GM10266 (cell line): ENCODE measurements around the gene KITLG.

ENCODE experiments used
- DNase-seq: peaks from one replicate; pipeline ENCODE4 v3.0.0; 2012; ENCODE audit errors: extremely low spot score
- TF ChIP-seq, protein P1 (sequence below): IDR thresholded peaks from 2 replicates; pipeline ENCODE4 v1.5.1; 2012; ENCODE audit warnings: mild to moderate bottlenecking, low read depth; ENCODE audit not compliant: control insufficient read depth, insufficient read depth; ENCODE audit errors: missing control alignments

Gene KITLG

DNA sequence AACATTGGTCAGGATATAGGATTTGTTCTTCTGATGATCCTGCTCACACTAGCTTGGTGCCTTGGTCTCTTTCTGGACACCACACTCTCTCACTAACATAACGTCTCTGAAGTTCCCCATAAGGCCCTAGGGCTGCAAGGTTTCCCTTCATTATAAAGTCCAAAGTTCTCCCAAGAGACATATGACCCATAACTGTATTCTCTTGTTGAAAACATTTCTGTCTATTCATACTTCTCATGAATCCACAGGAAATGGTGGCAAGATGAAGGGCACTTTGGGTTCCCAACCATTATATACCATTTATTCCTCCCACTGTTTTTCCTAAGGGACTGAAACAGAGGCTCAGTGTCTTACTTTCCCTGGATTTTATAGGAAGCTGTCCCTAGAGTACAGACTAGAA, 37.1 kb upstream of the KITLG start:
- TF ChIP-seq, protein P1, sequence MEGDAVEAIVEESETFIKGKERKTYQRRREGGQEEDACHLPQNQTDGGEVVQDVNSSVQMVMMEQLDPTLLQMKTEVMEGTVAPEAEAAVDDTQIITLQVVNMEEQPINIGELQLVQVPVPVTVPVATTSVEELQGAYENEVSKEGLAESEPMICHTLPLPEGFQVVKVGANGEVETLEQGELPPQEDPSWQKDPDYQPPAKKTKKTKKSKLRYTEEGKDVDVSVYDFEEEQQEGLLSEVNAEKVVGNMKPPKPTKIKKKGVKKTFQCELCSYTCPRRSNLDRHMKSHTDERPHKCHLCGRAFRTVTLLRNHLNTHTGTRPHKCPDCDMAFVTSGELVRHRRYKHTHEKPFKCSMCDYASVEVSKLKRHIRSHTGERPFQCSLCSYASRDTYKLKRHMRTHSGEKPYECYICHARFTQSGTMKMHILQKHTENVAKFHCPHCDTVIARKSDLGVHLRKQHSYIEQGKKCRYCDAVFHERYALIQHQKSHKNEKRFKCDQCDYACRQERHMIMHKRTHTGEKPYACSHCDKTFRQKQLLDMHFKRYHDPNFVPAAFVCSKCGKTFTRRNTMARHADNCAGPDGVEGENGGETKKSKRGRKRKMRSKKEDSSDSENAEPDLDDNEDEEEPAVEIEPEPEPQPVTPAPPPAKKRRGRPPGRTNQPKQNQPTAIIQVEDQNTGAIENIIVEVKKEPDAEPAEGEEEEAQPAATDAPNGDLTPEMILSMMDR, result no peak
- DNase-seq, result no peak

DNA sequence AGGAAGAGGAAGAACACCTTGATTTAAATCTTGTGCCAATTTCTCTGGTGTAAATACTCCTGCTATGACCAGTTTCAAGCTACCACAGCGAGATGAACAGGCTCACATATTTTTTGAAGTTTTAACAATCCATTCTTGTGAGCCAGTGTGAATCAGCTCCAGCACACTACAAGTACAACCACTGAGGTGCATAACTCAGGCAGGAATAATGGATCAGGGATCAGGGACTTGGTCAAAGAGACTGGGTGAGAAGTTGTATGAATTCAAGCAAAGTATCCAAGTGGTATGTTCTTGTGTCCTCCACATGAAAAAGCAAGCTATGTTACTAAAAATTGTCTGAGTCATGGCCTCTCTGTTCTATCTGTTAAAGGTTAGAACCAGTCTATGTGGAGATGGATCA, 35.2 kb upstream of the KITLG start:
- TF ChIP-seq, protein P1, result no peak
- DNase-seq, result no peak

DNA sequence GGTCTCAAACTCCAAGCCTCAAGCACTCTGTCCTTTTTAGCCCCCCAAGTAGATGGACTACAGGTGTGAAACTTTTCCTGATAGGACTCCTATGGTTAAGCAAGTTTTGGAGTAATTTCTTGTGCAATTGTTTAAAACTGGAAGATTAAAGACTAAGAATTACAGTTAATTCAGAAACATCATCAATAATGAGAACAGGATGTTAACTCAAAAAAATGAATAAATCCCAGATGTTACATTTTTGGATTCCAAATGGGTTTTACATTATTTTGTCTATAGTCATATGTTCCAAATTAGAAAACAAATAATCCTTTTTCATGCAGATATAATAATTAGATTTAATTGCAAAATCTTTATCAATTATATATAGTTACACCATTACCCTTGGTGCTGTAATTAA, 24.4 kb upstream of the KITLG start:
- TF ChIP-seq, protein P1, result no peak
- no peak for DNase-seq

DNA sequence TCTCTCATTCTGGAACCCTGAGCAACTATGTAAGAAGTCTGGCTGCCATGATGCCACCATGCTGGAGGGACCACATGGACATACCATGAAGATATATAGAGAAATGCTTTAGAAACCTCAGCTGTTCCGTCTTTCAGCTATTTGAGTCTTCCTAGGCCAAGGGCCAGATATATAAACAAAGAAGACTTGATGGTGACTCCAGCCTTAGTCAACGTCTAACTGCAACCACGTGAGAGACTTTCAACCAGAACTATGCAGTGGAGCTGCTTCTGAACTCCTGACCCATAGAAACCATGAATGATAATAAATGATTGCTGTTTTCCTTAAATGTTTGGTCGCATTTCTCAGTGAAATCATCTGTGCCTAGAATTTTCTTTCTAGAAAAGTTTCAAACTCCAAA, 20.0 kb upstream of the KITLG start:
- no peak for DNase-seq
- TF ChIP-seq, protein P1, result no peak

DNA sequence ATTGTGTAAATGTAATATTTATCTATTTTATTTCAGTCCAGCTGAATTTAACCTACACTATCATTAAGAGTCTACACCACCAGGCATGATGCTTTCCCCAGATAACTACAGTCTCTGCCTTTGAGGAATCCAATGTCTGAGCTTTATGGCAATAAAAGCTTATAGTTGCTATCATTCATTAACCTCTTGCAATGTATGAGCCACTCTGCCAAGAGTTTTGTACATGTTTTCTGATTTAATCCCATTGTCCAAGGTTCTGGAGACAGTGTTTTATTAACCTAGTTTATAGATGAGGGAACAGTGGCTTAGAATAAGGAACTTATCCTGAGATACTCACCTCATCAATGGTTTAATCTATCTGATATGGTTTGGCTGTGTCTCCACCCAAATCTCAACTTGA, 17.1 kb upstream of the KITLG start:
- TF ChIP-seq, protein P1, result no peak
- no peak for DNase-seq

DNA sequence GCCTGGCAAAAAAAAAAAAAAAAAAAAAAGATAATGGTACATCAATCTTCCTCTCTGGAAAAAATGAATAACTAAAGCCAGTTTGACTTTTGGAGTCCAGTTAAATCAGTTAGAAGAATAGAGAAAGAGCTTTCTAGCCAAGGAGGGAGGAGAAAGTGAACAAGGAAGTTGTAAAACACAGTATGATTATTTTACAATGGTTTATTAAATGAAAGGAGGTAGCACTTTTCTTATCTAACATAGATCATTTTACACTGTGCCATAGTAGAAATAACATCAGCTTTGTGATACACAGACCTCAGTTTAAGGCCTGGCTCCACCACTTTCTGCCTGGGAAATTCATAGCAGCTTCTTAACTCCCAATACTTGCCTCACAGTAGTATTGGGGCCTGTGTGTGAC, 15.4 kb upstream of the KITLG start:
- DNase-seq, result no peak
- TF ChIP-seq, protein P1, result no peak

DNA sequence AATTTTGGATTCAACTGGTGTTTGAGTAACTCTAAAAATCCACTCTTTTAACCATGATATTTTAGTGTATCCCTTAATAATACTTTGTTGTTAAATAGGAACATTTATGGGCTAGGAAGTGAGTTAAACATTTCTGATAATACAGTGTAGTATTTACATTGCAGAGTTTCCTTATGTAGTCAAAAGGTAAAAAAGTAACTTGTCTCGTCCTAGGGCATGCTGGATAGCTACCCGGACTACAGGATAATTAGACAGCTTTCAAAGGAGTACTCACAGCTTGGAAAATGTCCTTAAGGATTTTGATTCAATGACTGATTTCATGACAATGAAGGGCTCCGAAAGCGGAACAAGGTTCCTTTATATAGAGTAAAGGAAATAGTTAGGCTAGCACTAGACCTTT, 14.5 kb upstream of the KITLG start:
- TF ChIP-seq, protein P1, result no peak
- DNase-seq, result no peak
